T-helper 2 cell treated with Interferon-gamma antibody and Interleukin-4, amounts not matched to agents 5 μg/mL and 100 μg/mL, for 36 hours (primary cell): ENCODE results near the gene E2F4.

Experiments used
- DNase-seq: peaks from one replicate; pipeline ENCODE4 v3.0.0; 2021; ENCODE audit warnings: low spot score
- H3K27ac Mint-ChIP-seq: one replicate; pipeline ENCODE4 v1.8.0; 2021; ENCODE audit warnings: mild to moderate bottlenecking, mixed read lengths
- H3K27me3 Mint-ChIP-seq: one replicate; pipeline ENCODE4 v1.8.0; 2021; ENCODE audit warnings: low read depth, mixed read lengths
- H3K36me3 Mint-ChIP-seq: one replicate; pipeline ENCODE4 v1.8.0; 2021; ENCODE audit warnings: low read depth, mixed read lengths
- H3K4me1 Mint-ChIP-seq: one replicate; pipeline ENCODE4 v1.8.0; 2021; ENCODE audit warnings: low read depth, mixed read lengths
- H3K4me3 Mint-ChIP-seq: one replicate; pipeline ENCODE4 v1.8.0; 2022; ENCODE audit warnings: mild to moderate bottlenecking, moderate library complexity, mixed read lengths
- H3K9me3 Mint-ChIP-seq: one replicate; pipeline ENCODE4 v1.8.0; 2021; ENCODE audit warnings: mixed read lengths

E2F4 gene, protein sequence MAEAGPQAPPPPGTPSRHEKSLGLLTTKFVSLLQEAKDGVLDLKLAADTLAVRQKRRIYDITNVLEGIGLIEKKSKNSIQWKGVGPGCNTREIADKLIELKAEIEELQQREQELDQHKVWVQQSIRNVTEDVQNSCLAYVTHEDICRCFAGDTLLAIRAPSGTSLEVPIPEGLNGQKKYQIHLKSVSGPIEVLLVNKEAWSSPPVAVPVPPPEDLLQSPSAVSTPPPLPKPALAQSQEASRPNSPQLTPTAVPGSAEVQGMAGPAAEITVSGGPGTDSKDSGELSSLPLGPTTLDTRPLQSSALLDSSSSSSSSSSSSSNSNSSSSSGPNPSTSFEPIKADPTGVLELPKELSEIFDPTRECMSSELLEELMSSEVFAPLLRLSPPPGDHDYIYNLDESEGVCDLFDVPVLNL

DNA sequence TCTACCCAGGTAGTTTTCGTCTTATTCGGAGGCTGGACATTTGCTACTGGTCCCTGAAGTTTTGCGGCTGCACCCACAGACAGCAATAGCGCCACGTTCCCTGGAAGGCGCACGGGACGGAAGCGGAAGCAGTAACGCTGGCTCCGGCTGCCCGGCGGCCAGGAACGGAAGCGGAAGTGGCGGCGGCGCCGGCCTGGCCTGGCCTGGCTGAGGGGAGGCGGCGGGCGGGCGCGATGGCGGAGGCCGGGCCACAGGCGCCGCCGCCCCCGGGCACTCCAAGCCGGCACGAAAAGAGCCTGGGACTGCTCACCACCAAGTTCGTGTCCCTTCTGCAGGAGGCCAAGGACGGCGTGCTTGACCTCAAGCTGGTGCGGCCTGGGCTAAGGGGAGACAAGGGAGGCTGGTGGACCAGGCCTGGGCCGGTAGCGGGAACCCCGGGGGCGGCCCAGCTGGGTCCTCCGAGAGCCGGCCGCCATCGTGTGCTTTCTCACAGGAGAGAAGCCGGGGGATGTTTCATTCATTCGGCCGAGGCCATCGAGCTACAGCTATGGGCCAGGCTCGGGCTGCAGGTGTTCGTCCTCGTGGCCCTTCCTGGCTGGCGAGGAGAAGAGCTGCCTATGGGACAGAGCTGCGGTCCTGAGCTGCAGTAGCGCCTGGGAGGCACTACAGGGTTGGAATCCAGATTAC lies at the start of gene E2F4:
TSS of gene E2F4 (plus strand) at position 161 of the 687 bp plus-strand sequence. CDS start at position 234, 73 bp downstream.
- Mint-ChIP-seq H3K4me3 (peak within 1 kb of the TSS; percentile 95), H3K27ac (peak within 1 kb of the TSS; percentile 86), H3K9me3 (no peaks in the 10 kb centered on the region), H3K36me3 (peaks cover 45% of the 10 kb centered on the region), H3K4me1 (peaks cover 32% of the 10 kb centered on the region), H3K27me3 (no peaks in the 10 kb centered on the region)
- peak; percentile 89 for DNase-seq

DNA sequence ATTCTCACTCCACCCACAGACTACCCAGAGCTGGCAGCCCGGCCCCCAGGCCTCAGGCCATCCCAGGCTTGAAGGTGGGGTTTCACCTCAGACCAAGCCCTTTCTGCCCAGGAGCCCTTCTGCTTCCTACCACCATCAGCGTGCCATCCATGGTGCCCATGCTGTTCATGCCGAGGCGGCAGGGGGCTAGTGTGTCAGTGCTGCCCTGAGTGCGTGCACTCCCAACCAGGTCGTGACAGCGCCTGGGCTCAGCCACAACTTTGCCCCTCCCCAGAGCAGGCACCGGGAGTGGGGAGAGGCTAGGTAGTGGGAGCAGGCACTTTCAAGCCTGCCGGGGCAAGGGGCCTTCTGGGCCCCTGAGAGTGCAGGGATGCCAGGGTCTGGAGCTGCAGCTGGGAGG lies 49.6 kb upstream of the E2F4 start:
- no peak overlapping the region for H3K4me3 Mint-ChIP-seq
- H3K36me3 Mint-ChIP-seq: peaks cover 39% of the 10 kb centered on the region
- no peaks in the 10 kb centered on the region for H3K4me1 Mint-ChIP-seq
- no peak overlapping the region for H3K27ac Mint-ChIP-seq
- DNase-seq: no peak
- no peaks in the 10 kb centered on the region for H3K9me3 Mint-ChIP-seq
- no peaks in the 10 kb centered on the region for H3K27me3 Mint-ChIP-seq

DNA sequence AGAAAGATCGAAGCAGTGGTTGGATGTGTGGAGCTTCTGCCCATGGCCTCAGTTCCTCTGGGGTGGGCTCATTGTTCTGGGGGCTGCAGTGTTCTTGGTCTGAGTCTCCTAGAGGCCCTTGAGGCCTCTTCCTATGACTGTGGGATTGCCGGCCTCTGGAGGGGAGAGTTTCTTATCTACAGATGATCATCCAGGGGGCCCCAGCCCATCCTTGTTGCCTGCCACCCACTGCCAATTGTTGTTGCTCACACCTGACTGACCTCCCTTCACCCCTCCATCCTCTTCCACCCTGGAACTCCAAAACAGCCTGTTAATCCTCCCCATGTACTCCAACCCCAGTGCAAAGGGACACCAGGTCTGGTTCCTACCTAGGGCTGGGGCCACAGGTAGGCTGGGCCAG lies 47.0 kb upstream of the E2F4 start:
- Mint-ChIP-seq H3K36me3 (peaks cover 53% of the 10 kb centered on the region), H3K27me3 (no peaks in the 10 kb centered on the region), H3K9me3 (no peaks in the 10 kb centered on the region), H3K4me3 (no peak overlapping the region), H3K4me1 (no peaks in the 10 kb centered on the region), H3K27ac (no peak overlapping the region)
- no peak for DNase-seq

DNA sequence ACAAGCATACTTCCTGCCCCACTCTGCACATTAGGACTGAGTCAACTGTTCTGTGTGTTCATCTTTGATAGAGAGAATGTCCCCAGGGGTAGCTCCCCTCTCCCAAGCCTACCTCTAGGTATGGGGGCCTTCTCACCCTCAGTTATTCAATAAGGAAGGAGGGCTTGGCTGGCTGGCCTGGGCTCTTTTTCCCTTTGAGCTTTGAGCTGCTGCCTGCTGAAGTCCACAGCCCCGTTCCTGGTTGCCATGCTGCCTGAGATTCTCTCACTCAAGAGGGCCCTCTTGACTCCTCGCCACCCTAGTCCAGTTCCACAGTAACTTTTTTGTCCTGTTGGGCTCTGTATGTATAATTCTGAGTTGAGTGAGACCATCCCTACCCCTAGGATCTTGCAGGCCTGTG lies 46.2 kb upstream of the E2F4 start:
- Mint-ChIP-seq H3K9me3 (no peaks in the 10 kb centered on the region), H3K4me1 (no peaks in the 10 kb centered on the region), H3K4me3 (no peak overlapping the region), H3K36me3 (peaks cover 45% of the 10 kb centered on the region), H3K27ac (no peak overlapping the region), H3K27me3 (no peaks in the 10 kb centered on the region)
- DNase-seq: no peak

DNA sequence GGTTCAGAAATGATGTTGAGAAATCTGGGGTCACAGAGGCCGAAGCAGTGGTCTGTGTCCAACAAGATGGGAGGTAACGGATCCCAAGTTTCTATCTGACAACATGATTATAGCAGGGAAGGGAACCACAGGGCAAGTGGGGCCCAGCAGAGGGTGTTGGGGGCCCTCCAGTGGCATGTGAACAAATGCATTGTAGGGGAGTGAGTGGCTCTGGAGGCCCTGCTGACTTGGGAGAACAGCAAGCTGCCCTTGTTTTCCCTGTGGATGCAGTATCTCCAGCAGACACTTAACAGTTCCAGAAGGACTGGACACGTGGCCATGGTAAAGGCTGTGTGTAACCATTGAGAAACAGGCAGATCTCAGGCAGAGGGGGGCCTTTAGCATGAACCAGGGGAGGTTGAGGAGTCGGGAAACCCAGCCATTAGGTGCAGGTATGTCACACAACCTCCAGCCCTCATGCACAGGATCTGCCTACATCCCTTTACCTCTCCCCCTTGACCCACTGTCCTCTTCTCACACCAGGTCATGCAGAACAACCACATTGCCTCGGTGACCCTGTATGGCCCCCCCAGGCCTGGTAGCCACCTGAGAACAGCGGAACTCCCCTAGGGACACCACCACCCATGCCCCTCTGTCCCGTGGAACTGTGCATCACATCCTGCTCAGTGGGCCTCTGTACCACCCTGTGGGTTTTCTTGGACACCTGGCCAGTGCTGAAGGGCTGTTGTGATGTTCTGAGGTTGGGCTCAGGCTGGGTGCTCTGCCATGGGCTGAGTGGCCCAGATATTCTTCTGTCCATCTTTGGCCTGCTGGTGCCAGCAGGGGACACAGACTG lies 45.2 kb upstream of the E2F4 start:
- Mint-ChIP-seq H3K27me3 (no peaks in the 10 kb centered on the region), H3K9me3 (no peaks in the 10 kb centered on the region), H3K36me3 (peaks cover 43% of the 10 kb centered on the region), H3K27ac (no peak overlapping the region), H3K4me1 (peaks cover 2% of the 10 kb centered on the region), H3K4me3 (no peak overlapping the region)
- DNase-seq: no peak

DNA sequence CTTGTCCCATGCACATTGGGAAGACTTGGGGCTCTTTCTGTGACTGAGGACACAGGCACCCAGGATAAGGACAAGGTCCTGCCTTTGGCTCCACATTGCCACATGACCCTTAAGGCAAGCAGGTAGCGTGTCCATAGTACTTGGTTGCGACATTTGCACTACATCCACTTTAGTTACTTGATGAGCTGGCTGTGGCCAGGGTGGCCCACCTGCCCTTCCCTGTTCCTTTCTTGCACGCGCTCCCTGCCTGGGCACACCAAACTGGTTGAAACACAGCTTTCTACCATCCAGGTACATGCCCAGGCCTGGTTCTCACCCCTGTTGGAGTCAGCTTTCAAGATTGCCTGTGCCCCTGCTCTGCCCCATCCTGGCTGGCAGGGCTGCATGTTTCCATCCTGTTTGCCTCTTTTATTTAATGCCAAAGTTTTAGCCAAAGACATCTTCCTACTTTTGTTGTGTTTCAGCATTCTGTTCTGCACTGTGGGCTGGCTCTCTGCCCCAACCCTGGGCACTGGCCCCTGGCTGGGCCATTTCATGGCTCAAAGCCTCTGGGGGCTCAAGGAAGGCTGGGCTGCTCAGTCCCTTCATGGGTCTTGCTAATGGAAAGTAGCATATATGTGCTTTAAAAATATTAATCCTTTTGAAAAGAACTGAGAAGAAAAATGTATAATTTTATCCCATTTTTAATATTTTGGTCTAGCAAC lies 44.4 kb upstream of the E2F4 start:
- H3K4me3 Mint-ChIP-seq: no peak overlapping the region
- no peaks in the 10 kb centered on the region for H3K9me3 Mint-ChIP-seq
- no peaks in the 10 kb centered on the region for H3K27me3 Mint-ChIP-seq
- peaks cover 5% of the 10 kb centered on the region for H3K4me1 Mint-ChIP-seq
- H3K36me3 Mint-ChIP-seq: peaks cover 39% of the 10 kb centered on the region
- no peak for DNase-seq
- H3K27ac Mint-ChIP-seq: no peak overlapping the region

DNA sequence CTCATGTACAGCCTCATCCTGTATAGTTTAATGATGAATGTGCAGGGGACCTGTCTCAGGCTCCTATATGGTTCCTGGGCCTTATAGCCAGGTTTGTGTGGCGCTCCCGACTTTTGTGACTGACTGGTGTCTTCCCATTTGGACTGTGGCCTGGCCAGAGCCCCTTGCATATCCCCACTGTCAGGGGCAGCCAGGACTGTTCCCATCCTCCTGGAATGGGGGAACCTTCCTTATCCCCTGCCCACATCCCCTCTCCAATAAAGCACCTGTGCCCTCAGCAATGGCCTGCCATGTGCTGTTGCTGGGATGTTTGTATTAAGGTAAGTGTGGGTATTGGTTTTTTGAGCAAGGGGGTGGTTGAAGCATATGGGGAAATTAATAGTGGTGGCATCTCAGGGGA lies 43.7 kb upstream of the E2F4 start:
- Mint-ChIP-seq H3K36me3 (peaks cover 42% of the 10 kb centered on the region), H3K4me1 (peaks cover 11% of the 10 kb centered on the region), H3K9me3 (no peaks in the 10 kb centered on the region), H3K27ac (no peak overlapping the region), H3K27me3 (no peaks in the 10 kb centered on the region), H3K4me3 (no peak overlapping the region)
- no peak for DNase-seq

DNA sequence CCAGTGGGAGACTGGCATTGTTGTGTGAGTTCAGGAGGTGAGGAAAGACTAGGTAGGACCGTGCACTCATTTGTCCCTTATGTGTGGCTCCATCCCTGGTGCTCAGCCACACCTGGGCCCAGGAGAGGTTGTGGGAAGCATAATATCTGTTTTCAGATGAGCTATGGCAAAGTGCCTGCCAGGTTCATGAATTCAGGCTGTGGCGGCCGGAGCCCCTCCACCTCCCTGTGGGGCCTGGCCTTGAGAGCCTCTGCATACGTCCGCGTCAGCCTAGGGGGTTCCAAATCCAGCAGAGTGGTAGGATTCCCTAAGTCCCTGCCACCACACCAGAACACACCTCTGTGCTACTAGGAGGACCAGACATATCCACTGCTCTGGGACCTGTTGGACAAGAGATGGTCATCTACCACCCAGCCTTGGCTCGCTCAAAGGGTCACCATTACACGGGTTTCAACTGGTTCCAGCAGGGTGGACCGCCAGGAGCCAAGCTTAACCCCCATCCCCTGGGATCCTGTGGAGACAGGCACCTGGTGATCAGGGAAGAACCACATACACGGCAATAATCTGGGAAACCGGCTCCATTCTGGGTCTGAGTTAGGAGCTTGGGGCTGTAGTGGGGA lies 43.2 kb upstream of the E2F4 start:
- Mint-ChIP-seq H3K27ac (no peak overlapping the region), H3K4me1 (peaks cover 15% of the 10 kb centered on the region), H3K27me3 (no peaks in the 10 kb centered on the region), H3K36me3 (peaks cover 41% of the 10 kb centered on the region), H3K4me3 (peak overlapping the region; percentile 44), H3K9me3 (no peaks in the 10 kb centered on the region)
- DNase-seq: no peak

DNA sequence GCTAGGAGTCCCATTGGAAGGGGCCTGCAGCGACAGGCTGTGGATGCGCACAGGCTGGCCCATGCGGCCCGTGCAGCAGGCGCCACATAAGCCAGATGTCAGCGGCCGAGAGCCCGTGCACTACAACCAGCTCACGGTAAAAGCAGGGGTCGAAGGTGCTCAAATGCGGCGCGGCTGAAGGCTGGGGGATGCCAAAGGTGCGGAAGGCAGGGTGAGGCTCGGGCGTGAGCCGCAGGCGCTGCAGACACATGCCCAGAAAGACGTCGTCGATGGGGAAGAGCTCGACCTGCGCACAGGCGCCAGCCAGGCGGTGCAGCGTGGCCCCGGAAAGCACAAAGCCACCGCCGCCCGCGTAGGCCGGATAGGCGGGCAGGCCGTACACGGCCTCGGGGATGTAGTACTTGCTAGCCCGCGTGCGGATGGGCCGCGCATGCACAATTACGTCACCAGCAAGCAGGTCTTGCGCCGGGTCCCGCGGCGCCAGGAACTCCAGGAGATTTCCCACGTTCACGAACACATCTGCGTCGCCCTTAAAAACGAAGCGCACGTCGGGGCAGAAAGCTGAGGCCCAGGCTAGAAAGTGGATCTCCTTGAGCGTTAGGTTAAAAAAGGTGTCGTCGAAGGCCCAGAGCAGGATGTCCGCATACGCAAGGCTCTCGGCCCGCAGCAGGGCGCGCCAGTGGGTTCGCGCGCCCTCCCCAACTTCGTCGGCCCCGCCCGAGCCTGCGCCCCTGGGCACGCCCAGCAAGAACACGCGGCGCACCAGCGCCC lies 42.5 kb upstream of the E2F4 start:
- H3K4me1 Mint-ChIP-seq: peaks cover 19% of the 10 kb centered on the region
- peak overlapping the region; percentile 44 for H3K4me3 Mint-ChIP-seq

DNA sequence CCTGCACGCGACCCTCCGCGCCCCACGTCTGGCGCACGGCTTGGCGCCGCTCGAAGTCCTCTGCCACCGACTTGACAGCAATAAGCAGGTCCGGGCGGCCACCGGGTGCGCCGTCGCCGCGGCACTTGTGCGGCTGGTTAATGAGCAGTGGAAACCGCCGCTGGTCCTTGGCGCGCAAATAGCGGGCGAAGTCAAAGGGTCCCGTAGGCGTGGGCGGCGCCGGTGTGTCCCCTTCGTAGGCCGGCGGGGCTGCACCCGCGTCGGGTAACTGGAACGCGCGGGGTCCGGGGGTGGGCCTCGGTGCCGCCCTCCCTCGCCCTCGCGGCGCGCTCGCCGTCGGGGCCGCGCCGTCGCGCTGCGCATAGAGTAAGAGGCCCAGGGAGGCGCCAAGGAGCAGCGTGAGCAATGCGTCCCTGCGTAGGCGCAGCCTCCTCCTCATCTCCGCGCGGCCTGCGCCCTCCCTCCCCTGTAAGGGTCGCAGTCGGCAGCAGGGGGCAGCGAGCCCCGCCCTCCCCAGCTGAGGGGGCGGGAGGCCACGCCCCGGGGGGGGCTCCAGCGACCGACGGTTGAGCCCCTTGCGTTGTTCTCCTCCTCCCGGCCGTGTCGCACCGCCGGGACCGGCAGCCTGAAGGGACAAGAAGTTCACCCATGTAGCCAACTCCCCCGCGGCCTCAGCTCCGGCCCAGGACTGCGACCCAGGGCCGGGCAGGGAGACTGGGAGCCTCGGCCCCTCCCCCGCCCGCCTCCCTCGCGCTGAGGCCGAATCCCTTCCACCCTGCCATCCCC lies 41.7 kb upstream of the E2F4 start:
- H3K27me3 Mint-ChIP-seq: no peaks in the 10 kb centered on the region
- DNase-seq: peak; percentile 51
- no peaks in the 10 kb centered on the region for H3K9me3 Mint-ChIP-seq
- H3K27ac Mint-ChIP-seq: no peak overlapping the region
- peaks cover 19% of the 10 kb centered on the region for H3K4me1 Mint-ChIP-seq
- H3K36me3 Mint-ChIP-seq: peaks cover 34% of the 10 kb centered on the region
- peak overlapping the region; percentile 70 for H3K4me3 Mint-ChIP-seq

More for the DNA sequence above, 42.5 kb upstream of the E2F4 start:
- DNase-seq: no peak
- peaks cover 38% of the 10 kb centered on the region for H3K36me3 Mint-ChIP-seq
- H3K27ac Mint-ChIP-seq: no peak overlapping the region
- no peaks in the 10 kb centered on the region for H3K9me3 Mint-ChIP-seq
- H3K27me3 Mint-ChIP-seq: no peaks in the 10 kb centered on the region

DNA sequence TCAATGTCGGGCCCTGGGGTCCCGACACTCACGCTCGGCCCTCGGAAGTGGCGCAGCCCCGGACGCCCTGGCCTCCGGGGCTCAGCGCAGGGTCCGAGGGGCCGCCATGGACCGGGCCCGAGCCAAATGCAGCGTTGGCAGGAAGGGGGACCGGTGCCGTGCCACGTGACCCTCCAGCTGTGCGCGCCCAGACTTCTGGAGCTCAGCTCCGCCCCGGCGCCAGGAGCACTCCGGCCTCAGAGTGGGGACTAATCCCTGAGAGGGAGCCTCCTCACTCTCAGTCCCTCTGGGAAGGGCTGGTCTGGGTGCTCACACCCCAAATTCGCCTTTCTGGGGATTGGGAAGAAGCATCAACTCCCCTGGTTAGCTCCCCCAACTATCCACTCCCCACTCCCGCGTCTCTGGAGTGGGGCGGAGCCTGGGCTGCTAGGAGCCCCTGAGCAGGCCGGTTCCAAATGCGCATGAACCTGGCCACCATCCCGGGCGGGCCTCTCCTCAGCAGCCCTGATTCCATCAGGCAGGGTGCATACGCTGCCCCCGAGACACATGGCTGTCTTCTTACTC lies 41.0 kb upstream of the E2F4 start, which contains the start of gene B3GNT9:
TSS of gene B3GNT9 (minus strand) at position 166 of the 564 bp plus-strand sequence. CDS start 513 bp downstream, outside the sequence.
- no peak for DNase-seq
- no peaks in the 10 kb centered on the region for H3K27me3 Mint-ChIP-seq
- no peaks in the 10 kb centered on the region for H3K9me3 Mint-ChIP-seq
- H3K4me3 Mint-ChIP-seq: peak within 1 kb of the TSS; percentile 70
- H3K27ac Mint-ChIP-seq: peak within 1 kb of the TSS; percentile 62
- peaks cover 19% of the 10 kb centered on the region for H3K4me1 Mint-ChIP-seq
- H3K36me3 Mint-ChIP-seq: peaks cover 32% of the 10 kb centered on the region
